ENCODE data around the gene VPS37C. TPM values are rescaled to one million over a fixed set of nuclear protein-coding genes. Genes with fewer than 3 reads are reported as not detected.

VPS37C gene
- total and polyA plus RNA-seq, 10 of the 15 experiments (the other 5 are each of a cell fraction or from before 2014, with no cell fraction given), result 0.39 to 16.5 (median 7.8) TPM

GRCh38 chr11:61160487-61161189, 588 bp downstream of the VPS37C start (continued):
- TF ChIP-seq HDGF (IDR thresholded peaks at IDR 0.05) (0 out of 2 replicates have a peak, but pooled peaks have one; percentile 37), ZBTB40 (IDR thresholded peaks at IDR 0.05; ENCODE audit: borderline replicate concordance) (peak; percentile 24; the same call in 1 of the 2 replicates), MLLT1 (IDR thresholded peaks at IDR 0.05) (0 out of 2 replicates have a peak, but pooled peaks have one; percentile 53), CBFB (IDR thresholded peaks at IDR 0.05; ENCODE audit: low read depth) (peak; percentile 74; the same call in 1 of the 2 replicates), SPI1 (IDR thresholded peaks at IDR 0.05; ENCODE audit: borderline replicate concordance, insufficient read depth, low read depth, low read length) (peak; percentile 6; the same call in 1 of the 2 replicates)

Data from GM12878 (cell line).